ENCODE data around the gene ROR1.

DNA sequence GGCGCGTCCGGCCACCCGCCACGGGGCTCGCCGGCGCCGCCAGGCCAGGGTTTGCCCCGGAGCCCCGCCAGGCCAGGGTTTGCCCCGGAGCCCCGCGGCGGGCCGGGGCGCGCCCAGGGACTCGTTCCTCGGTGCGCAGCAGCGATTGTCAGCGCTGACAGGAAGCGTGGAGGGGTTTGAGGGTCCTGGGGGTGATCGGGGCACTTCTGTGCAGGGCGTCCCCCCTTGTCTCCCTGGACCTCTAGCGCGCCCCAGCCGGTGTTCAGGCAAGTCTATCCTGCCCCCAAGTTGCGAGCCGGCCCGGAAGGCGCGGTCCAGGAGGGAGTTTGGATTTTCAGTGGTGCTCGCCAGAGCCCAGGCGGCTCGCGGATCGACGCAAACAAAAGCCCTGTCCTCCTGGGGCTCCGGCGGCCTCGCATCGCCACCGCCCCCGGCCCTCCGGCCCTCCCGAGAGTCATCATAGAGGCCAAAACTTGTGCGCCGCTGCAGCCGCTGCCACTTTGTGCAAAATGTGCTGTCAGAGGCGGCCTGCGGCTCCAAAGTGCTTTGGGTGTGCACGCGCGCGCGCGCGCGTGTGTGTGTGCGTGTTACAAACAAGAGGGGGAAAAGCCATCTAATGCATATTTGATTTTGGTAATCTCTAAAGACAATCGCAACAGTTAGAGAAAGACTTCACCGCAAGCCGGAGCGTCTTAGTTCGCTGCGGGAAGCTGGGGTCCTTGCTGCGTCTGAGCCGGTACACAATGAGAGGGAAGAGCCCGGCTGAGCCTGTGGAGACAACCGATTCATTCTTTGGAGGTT lies 1.0 kb downstream of the ROR1 start:
- TF ChIP-seq, protein P1, sequence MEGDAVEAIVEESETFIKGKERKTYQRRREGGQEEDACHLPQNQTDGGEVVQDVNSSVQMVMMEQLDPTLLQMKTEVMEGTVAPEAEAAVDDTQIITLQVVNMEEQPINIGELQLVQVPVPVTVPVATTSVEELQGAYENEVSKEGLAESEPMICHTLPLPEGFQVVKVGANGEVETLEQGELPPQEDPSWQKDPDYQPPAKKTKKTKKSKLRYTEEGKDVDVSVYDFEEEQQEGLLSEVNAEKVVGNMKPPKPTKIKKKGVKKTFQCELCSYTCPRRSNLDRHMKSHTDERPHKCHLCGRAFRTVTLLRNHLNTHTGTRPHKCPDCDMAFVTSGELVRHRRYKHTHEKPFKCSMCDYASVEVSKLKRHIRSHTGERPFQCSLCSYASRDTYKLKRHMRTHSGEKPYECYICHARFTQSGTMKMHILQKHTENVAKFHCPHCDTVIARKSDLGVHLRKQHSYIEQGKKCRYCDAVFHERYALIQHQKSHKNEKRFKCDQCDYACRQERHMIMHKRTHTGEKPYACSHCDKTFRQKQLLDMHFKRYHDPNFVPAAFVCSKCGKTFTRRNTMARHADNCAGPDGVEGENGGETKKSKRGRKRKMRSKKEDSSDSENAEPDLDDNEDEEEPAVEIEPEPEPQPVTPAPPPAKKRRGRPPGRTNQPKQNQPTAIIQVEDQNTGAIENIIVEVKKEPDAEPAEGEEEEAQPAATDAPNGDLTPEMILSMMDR (tag by site-specific recombination; IDR thresholded peaks at IDR 0.05): peak; percentile 43; the same call in 1 of the 2 replicates
- TF ChIP-seq, protein P2, sequence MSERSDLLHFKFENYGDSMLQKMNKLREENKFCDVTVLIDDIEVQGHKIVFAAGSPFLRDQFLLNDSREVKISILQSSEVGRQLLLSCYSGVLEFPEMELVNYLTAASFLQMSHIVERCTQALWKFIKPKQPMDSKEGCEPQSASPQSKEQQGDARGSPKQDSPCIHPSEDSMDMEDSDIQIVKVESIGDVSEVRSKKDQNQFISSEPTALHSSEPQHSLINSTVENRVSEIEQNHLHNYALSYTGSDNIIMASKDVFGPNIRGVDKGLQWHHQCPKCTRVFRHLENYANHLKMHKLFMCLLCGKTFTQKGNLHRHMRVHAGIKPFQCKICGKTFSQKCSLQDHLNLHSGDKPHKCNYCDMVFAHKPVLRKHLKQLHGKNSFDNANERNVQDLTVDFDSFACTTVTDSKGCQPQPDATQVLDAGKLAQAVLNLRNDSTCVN (tag by site-specific recombination; optimal IDR thresholded peaks at IDR 0.05): peak; percentile 93
- TF ChIP-seq YY1 (tag by site-specific recombination; IDR thresholded peaks at IDR 0.05) (no peak), RBAK (tag by site-specific recombination; IDR thresholded peaks at IDR 0.05) (no peak), FEZF1 (tag by site-specific recombination; IDR thresholded peaks at IDR 0.05) (peak; percentile 50), KLF7 (tag by site-specific recombination; IDR thresholded peaks at IDR 0.05; ENCODE audit: borderline replicate concordance) (no peak), TCF7L2 (IDR thresholded peaks at IDR 0.05; ENCODE audit: borderline replicate concordance, low read depth, low read length) (no peak), ZBTB7A (tag by site-specific recombination; IDR thresholded peaks at IDR 0.05; ENCODE audit: low read depth) (no peak), ZNF138 (tag by site-specific recombination; IDR thresholded peaks at IDR 0.05; ENCODE audit: borderline replicate concordance) (no peak), ZNF175 (tag by site-specific recombination; IDR thresholded peaks at IDR 0.05) (no peak)
- TF ChIP-seq, protein P3, sequence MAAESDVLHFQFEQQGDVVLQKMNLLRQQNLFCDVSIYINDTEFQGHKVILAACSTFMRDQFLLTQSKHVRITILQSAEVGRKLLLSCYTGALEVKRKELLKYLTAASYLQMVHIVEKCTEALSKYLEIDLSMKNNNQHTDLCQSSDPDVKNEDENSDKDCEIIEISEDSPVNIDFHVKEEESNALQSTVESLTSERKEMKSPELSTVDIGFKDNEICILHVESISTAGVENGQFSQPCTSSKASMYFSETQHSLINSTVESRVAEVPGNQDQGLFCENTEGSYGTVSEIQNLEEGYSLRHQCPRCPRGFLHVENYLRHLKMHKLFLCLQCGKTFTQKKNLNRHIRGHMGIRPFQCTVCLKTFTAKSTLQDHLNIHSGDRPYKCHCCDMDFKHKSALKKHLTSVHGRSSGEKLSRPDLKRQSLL (tag by site-specific recombination; IDR thresholded peaks at IDR 0.05): no peak
- TF ChIP-seq, protein P4, sequence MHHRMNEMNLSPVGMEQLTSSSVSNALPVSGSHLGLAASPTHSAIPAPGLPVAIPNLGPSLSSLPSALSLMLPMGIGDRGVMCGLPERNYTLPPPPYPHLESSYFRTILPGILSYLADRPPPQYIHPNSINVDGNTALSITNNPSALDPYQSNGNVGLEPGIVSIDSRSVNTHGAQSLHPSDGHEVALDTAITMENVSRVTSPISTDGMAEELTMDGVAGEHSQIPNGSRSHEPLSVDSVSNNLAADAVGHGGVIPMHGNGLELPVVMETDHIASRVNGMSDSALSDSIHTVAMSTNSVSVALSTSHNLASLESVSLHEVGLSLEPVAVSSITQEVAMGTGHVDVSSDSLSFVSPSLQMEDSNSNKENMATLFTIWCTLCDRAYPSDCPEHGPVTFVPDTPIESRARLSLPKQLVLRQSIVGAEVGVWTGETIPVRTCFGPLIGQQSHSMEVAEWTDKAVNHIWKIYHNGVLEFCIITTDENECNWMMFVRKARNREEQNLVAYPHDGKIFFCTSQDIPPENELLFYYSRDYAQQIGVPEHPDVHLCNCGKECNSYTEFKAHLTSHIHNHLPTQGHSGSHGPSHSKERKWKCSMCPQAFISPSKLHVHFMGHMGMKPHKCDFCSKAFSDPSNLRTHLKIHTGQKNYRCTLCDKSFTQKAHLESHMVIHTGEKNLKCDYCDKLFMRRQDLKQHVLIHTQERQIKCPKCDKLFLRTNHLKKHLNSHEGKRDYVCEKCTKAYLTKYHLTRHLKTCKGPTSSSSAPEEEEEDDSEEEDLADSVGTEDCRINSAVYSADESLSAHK (tag by site-specific recombination; IDR thresholded peaks at IDR 0.05): no peak

All from HEK293 (cell line).